Neural cell (in vitro differentiated cells): Measurements from ENCODE around the gene LRIG2. TPM values are rescaled to one million over a fixed set of nuclear protein-coding genes. Genes with fewer than 3 reads are reported as not detected.

Experiments used
- H2AFZ ChIP-seq: fragments of 200-600, 300-800 bp; sonication (generic), shearing (Covaris generic); 2 replicates; pipeline ENCODE4 v1.6.0; 2014; ENCODE audit warnings: low read depth, mild to moderate bottlenecking, antibody characterized with exemption, low read length, moderate library complexity
- H3F3A ChIP-seq: fragments of 200-600 bp; shearing (Covaris generic); 2 replicates; pipeline ENCODE4 v1.6.1; 2016; ENCODE audit warnings: mild to moderate bottlenecking, moderate library complexity, mixed read lengths, antibody characterized with exemption, low read length; ENCODE audit not compliant: insufficient read depth, poor library complexity, severe bottlenecking
- H3K27ac ChIP-seq: fragments of 200-600, 300-800 bp; sonication (generic), shearing (Covaris generic); 2 replicates; pipeline ENCODE4 v1.5.1; 2014; ENCODE audit warnings: mild to moderate bottlenecking, low read length, moderate library complexity
- H3K27me3 ChIP-seq: fragments of 300-800, 200-600 bp; sonication (generic), shearing (Covaris generic); 2 replicates; pipeline ENCODE4 v1.6.0; 2014; ENCODE audit warnings: mild to moderate bottlenecking, low read depth, low read length, moderate library complexity; ENCODE audit not compliant: insufficient read depth
- H3K36me3 ChIP-seq: fragments of 300-800, 200-600 bp; sonication (generic), shearing (Covaris generic); 2 replicates; pipeline ENCODE4 v1.5.1; 2014; ENCODE audit warnings: mild to moderate bottlenecking, antibody characterized with exemption, low read length, moderate library complexity; ENCODE audit not compliant: insufficient read depth
- H3K4me2 ChIP-seq: fragments of 300-800, 200-600 bp; sonication (generic), shearing (Covaris generic); 2 replicates; pipeline ENCODE4 v1.6.0; 2014; ENCODE audit warnings: mild to moderate bottlenecking, low read length
- H3K4me3 ChIP-seq: fragments of 300-800, 200-600 bp; sonication (generic), shearing (Covaris generic); 2 replicates; pipeline ENCODE4 v1.5.1; 2014; ENCODE audit warnings: mild to moderate bottlenecking, low read length, moderate library complexity
- H3K79me2 ChIP-seq: fragments of 200-600 bp; shearing (Covaris generic); replicated peaks from 2 replicates; pipeline ENCODE4 v1.6.0; 2014; ENCODE audit warnings: mild to moderate bottlenecking, low read length, moderate library complexity; ENCODE audit not compliant: insufficient read depth
- H3K9ac ChIP-seq: fragments of 300-800, 200-600 bp; sonication (generic), shearing (Covaris generic); 2 replicates; pipeline ENCODE4 v1.6.1; 2016; ENCODE audit warnings: mild to moderate bottlenecking, low read length, mixed read lengths
- H3K9me2 ChIP-seq: fragments of 200-600 bp; shearing (Covaris generic); 2 replicates; pipeline ENCODE4 v1.6.1; 2016; ENCODE audit warnings: mild to moderate bottlenecking, low read length, mixed read lengths; ENCODE audit not compliant: insufficient read depth
- H3K9me3 ChIP-seq: fragments of 200-600, 300-800 bp; sonication (generic), shearing (Covaris generic); 2 replicates; pipeline ENCODE4 v1.6.1; 2016; ENCODE audit warnings: mild to moderate bottlenecking, mixed run types, low read length, moderate library complexity, mixed read lengths
- H4K20me1 ChIP-seq: fragments of 200-600 bp; shearing (Covaris generic); 2 replicates; pipeline ENCODE4 v1.6.1; 2016; ENCODE audit warnings: mild to moderate bottlenecking, mixed run types; ENCODE audit not compliant: insufficient read depth
- EP300 ChIP-seq: fragments of 450-650 bp; conservative IDR thresholded peaks from 2 replicates; pipeline ENCODE4 v1.6.1; 2014; ENCODE audit warnings: antibody characterized with exemption, mild to moderate bottlenecking, moderate library complexity; ENCODE audit not compliant: poor library complexity, severe bottlenecking
- EZH2 ChIP-seq: fragments of 200-600, 300-800 bp; shearing (Covaris generic), sonication (generic); IDR thresholded peaks from 2 replicates; pipeline ENCODE4 v1.6.1; 2014; ENCODE audit warnings: antibody characterized with exemption, low read length, borderline replicate concordance, mild to moderate bottlenecking; ENCODE audit not compliant: insufficient read depth, poor library complexity, severe bottlenecking
- MXI1 ChIP-seq: fragments of 450-650 bp; conservative IDR thresholded peaks from 2 replicates; pipeline ENCODE4 v1.6.1; 2014; ENCODE audit warnings: antibody characterized with exemption, mild to moderate bottlenecking; ENCODE audit not compliant: poor library complexity, severe bottlenecking
- POLR2AphosphoS5 ChIP-seq: IDR thresholded peaks from 2 replicates; pipeline ENCODE4 v1.6.1; 2012
- RAD21 ChIP-seq: fragments of 450-650 bp; conservative IDR thresholded peaks from 2 replicates; pipeline ENCODE4 v1.6.1; 2014; ENCODE audit warnings: antibody characterized with exemption, mild to moderate bottlenecking, moderate library complexity
- SMC3 ChIP-seq: fragments of 450-650 bp; conservative IDR thresholded peaks from 2 replicates; pipeline ENCODE4 v1.6.1; 2014; ENCODE audit warnings: antibody characterized with exemption, mild to moderate bottlenecking, moderate library complexity; ENCODE audit not compliant: poor library complexity
- TAF1 ChIP-seq: IDR thresholded peaks from 2 replicates; pipeline ENCODE4 v1.6.1; 2012; ENCODE audit warnings: low read depth
- polyA plus RNA-seq: library from polyadenylated mRNA; depleted of rRNA; stranded (reverse); fragments of >200 nt; gene quantifications from 2 replicates; pipeline ENCODE4 v1.2.3, GENCODE V29; 2014
- TF ChIP-seq, protein P1 (sequence below): fragments of 450-650 bp; IDR thresholded peaks from 2 replicates; pipeline ENCODE4 v1.5.1; 2014; ENCODE audit warnings: antibody characterized with exemption, mild to moderate bottlenecking, moderate library complexity; ENCODE audit not compliant: poor library complexity, severe bottlenecking
- TF ChIP-seq, protein P2 (sequence below): IDR thresholded peaks from 2 replicates; pipeline ENCODE4 v1.6.1; 2012; ENCODE audit warnings: borderline replicate concordance

LRIG2 gene
- polyA plus RNA-seq, 1 donor from 2014 or later = 11.1 TPM

DNA sequence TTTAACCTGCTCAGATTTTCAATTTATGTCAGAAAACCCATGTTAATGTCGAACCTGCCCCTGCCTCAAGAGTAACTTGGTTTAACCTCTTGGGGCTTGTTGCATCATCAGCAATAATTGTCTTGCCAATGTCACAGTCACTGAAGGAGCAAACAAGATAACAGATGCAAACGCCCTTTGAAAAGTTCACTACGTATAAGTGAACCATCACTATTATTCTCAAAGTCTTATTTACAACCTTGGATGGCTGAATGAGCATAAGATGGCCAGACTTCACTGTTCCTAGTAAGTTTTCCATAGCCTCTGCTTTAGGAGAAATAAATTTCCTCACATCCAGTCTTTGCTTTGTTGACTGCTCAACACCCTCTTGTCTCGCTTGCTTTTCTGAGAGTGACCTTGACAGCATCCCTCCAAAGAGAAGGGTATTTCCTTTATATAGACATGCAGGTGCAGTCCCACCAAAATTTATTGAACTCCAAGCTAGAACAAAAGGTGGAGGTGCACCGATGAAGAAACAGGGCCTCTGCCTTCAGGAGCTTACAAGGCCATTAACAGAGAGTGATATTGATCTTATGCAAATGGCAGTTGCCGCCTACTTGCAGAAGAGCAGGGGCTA, 749 bp upstream of the LRIG2 start:
- H3K79me2 ChIP-seq = peaks cover 19% of the 10 kb centered on the region
- peak overlapping the region; percentile 74 for H3K4me2 ChIP-seq
- H3K4me3 ChIP-seq = peak overlapping the region; percentile 78
- H3K27me3 ChIP-seq = no peaks in the 10 kb centered on the region
- H3K27ac ChIP-seq = peak overlapping the region; percentile 92
- H3F3A ChIP-seq = no peaks in the 10 kb centered on the region
- no peaks in the 10 kb centered on the region for H3K36me3 ChIP-seq
- no peak for TF ChIP-seq RAD21
- TF ChIP-seq MXI1 = no peak
- TF ChIP-seq SMC3 = no peak
- TF ChIP-seq TAF1 = no peak
- TF ChIP-seq, protein P1, sequence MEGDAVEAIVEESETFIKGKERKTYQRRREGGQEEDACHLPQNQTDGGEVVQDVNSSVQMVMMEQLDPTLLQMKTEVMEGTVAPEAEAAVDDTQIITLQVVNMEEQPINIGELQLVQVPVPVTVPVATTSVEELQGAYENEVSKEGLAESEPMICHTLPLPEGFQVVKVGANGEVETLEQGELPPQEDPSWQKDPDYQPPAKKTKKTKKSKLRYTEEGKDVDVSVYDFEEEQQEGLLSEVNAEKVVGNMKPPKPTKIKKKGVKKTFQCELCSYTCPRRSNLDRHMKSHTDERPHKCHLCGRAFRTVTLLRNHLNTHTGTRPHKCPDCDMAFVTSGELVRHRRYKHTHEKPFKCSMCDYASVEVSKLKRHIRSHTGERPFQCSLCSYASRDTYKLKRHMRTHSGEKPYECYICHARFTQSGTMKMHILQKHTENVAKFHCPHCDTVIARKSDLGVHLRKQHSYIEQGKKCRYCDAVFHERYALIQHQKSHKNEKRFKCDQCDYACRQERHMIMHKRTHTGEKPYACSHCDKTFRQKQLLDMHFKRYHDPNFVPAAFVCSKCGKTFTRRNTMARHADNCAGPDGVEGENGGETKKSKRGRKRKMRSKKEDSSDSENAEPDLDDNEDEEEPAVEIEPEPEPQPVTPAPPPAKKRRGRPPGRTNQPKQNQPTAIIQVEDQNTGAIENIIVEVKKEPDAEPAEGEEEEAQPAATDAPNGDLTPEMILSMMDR = no peak
- no peak for TF ChIP-seq POLR2AphosphoS5
- no peak for TF ChIP-seq EP300
- TF ChIP-seq, protein P2, sequence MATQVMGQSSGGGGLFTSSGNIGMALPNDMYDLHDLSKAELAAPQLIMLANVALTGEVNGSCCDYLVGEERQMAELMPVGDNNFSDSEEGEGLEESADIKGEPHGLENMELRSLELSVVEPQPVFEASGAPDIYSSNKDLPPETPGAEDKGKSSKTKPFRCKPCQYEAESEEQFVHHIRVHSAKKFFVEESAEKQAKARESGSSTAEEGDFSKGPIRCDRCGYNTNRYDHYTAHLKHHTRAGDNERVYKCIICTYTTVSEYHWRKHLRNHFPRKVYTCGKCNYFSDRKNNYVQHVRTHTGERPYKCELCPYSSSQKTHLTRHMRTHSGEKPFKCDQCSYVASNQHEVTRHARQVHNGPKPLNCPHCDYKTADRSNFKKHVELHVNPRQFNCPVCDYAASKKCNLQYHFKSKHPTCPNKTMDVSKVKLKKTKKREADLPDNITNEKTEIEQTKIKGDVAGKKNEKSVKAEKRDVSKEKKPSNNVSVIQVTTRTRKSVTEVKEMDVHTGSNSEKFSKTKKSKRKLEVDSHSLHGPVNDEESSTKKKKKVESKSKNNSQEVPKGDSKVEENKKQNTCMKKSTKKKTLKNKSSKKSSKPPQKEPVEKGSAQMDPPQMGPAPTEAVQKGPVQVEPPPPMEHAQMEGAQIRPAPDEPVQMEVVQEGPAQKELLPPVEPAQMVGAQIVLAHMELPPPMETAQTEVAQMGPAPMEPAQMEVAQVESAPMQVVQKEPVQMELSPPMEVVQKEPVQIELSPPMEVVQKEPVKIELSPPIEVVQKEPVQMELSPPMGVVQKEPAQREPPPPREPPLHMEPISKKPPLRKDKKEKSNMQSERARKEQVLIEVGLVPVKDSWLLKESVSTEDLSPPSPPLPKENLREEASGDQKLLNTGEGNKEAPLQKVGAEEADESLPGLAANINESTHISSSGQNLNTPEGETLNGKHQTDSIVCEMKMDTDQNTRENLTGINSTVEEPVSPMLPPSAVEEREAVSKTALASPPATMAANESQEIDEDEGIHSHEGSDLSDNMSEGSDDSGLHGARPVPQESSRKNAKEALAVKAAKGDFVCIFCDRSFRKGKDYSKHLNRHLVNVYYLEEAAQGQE = no peak
- TF ChIP-seq EZH2 = no peak
- peak overlapping the region; percentile 88 for H3K9ac ChIP-seq
- H3K9me2 ChIP-seq = no peaks in the 10 kb centered on the region
- H3K9me3 ChIP-seq = no peaks in the 10 kb centered on the region
- H2AFZ ChIP-seq = peak overlapping the region; percentile 40
- H4K20me1 ChIP-seq = no peaks in the 10 kb centered on the region

DNA sequence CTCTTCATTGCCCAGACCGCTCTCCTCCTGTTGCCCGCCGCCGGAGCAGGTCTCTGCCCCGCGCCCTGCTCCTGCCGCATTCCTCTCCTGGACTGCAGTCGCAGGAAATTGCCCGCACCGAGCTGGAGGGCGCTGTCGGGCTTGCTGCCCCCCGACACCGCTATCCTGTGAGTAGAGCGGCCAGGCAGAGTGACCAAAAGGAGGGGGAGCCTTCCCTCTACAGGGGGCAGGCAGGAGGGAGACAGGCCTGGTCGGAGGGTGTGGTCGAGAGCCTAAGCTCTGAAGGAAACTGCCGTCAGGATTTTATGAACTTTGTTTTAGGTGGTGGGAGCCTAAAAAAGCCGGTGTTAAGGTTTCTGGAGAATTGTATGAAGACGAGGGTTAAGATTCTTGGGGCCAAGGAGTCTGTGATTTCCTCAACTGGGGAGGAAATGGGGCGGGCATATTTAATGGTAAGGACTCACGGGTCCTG, 517 bp downstream of the LRIG2 start:
- Histone ChIP-seq H3K27me3 (no peaks in the 10 kb centered on the region), H3K4me3 (peak overlapping the region; percentile 78), H3K9me3 (no peaks in the 10 kb centered on the region), H4K20me1 (no peaks in the 10 kb centered on the region), H3K9ac (peak overlapping the region; percentile 88), H3K4me2 (peak overlapping the region; percentile 92), H3K79me2 (peaks cover 23% of the 10 kb centered on the region), H3K36me3 (no peaks in the 10 kb centered on the region), H2AFZ (peak overlapping the region; percentile 86), H3K9me2 (no peaks in the 10 kb centered on the region), H3F3A (no peaks in the 10 kb centered on the region), H3K27ac (peak overlapping the region; percentile 92)
- TF ChIP-seq TAF1 (peak; percentile 5), MXI1 (peak; percentile 2), RAD21 (no peak)
- TF ChIP-seq, protein P2 = peak; percentile 10
- TF ChIP-seq, protein P1 = peak; percentile 2
